ENCODE measurements around the gene WRAP53.

WRAP53 gene

GRCh38 chr17:7676533-7676932, 11.7 kb upstream of the WRAP53 start:
- in situ Hi-C loops (cut with MboI; ENCODE audit: low pct_unique_long_range_greater_than_20kb, low sequenced_read_pairs), result no loop called here
- no peak for DNase-seq

- in situ Hi-C loops (cut with MboI; ENCODE audit: low pct_unique_long_range_greater_than_20kb, low sequenced_read_pairs), result no loop called here
- DNase-seq, result no peak
These were observed 10.7 kb upstream of the WRAP53 start for GRCh38 chr17:7677388-7678067.

- in situ Hi-C loops (cut with MboI; ENCODE audit: low pct_unique_long_range_greater_than_20kb, low sequenced_read_pairs), result no loop called here
- no peak for DNase-seq
These were observed 3.3 kb upstream of the WRAP53 start for GRCh38 chr17:7684851-7685532.

GRCh38 chr17:7685533-7686221, 2.6 kb upstream of the WRAP53 start:
- in situ Hi-C loops (cut with MboI; ENCODE audit: low pct_unique_long_range_greater_than_20kb, low sequenced_read_pairs), result no loop called here
- peak; percentile 97 for DNase-seq

- peak; percentile 96 for DNase-seq
- in situ Hi-C loops (cut with MboI; ENCODE audit: low pct_unique_long_range_greater_than_20kb, low sequenced_read_pairs), result no loop called here
These were observed 1.8 kb upstream of the WRAP53 start for GRCh38 chr17:7686222-7687071.

GRCh38 chr17:7687072-7687907, 987 bp upstream of the WRAP53 start, which contains the start of gene TP53:
TP53 (minus strand) TSS chr17:7687490; CDS start chr17:7676594, 10,896 bp downstream.
- DNase-seq, result peak; percentile 90
- in situ Hi-C loops (cut with MboI; ENCODE audit: low pct_unique_long_range_greater_than_20kb, low sequenced_read_pairs), result no loop called here

GRCh38 chr17:7688808-7689316, 585 bp downstream of the WRAP53 start:
- no peak for DNase-seq
- in situ Hi-C loops (cut with MboI; ENCODE audit: low pct_unique_long_range_greater_than_20kb, low sequenced_read_pairs), result no loop called here

GRCh38 chr17:7695586-7695985, 7.3 kb downstream of the WRAP53 start:
- in situ Hi-C loops (cut with MboI; ENCODE audit: low pct_unique_long_range_greater_than_20kb, low sequenced_read_pairs), result no loop called here
- DNase-seq, result no peak

- in situ Hi-C loops (cut with MboI; ENCODE audit: low pct_unique_long_range_greater_than_20kb, low sequenced_read_pairs), result no loop called here
- DNase-seq, result no peak
These were observed 9.7 kb downstream of the WRAP53 start for GRCh38 chr17:7697828-7698588.

- DNase-seq, result no peak
- in situ Hi-C loops (cut with MboI; ENCODE audit: low pct_unique_long_range_greater_than_20kb, low sequenced_read_pairs), result no loop called here
These were observed 12.2 kb downstream of the WRAP53 start for GRCh38 chr17:7700510-7700909.

- in situ Hi-C loops (cut with MboI; ENCODE audit: low pct_unique_long_range_greater_than_20kb, low sequenced_read_pairs), result no loop called here
- no peak for DNase-seq
These were observed 13.4 kb downstream of the WRAP53 start for GRCh38 chr17:7701681-7702080.

GRCh38 chr17:7702776-7703175, 14.5 kb downstream of the WRAP53 start:
- in situ Hi-C loops (cut with MboI; ENCODE audit: low pct_unique_long_range_greater_than_20kb, low sequenced_read_pairs), result no loop called here
- no peak for DNase-seq

- in situ Hi-C loops (cut with MboI; ENCODE audit: low pct_unique_long_range_greater_than_20kb, low sequenced_read_pairs), result no loop called here
- no peak for DNase-seq
These were observed 15.6 kb downstream of the WRAP53 start for GRCh38 chr17:7703584-7704479.

- DNase-seq, result peak; percentile 53
- in situ Hi-C loops (cut with MboI; ENCODE audit: low pct_unique_long_range_greater_than_20kb, low sequenced_read_pairs), result no loop called here
These were observed 16.5 kb downstream of the WRAP53 start, which contains the start of gene EFNB3 for GRCh38 chr17:7704601-7705268. EFNB3 (plus strand) TSS chr17:7705202; CDS start chr17:7705599, 397 bp downstream.

- no peak for DNase-seq
- in situ Hi-C loops (cut with MboI; ENCODE audit: low pct_unique_long_range_greater_than_20kb, low sequenced_read_pairs), result no loop called here
These were observed 17.3 kb downstream of the WRAP53 start for GRCh38 chr17:7705269-7706255.

Data from KBM-7 (cell line).